HepG2 (cell line): Measurements from ENCODE around the gene NTN5. TPM values are rescaled to one million over a fixed set of nuclear protein-coding genes. Genes with fewer than 3 reads are reported as not detected.
A peak's percentile ranks its signal among the peaks of the same experiment; 100 is the strongest.

Experiments used
- BHLHE40 ChIP-seq: IDR thresholded peaks from 2 replicates; pipeline ENCODE4 v1.6.1; 2011; ENCODE audit warnings: low read length, improper control_type of control experiment
- FOXO1 ChIP-seq: sonication (generic); formaldehyde crosslinking; IDR thresholded peaks from 2 replicates; pipeline ENCODE4 v1.4.0; 2020; ENCODE audit warnings: missing genetic modification reagents
- GABPA ChIP-seq, 2 experiments: IDR thresholded peaks; 2 replicates each; pipeline ENCODE4 v1.6.1; 2011 to 2016; ENCODE audit warnings: low read depth in 2 of 2, low read length in 1 of 2, missing biosample characterization in 1 of 2, missing genetic modification characterization in 1 of 2
- ISL2 ChIP-seq: sonication (generic); formaldehyde crosslinking; IDR thresholded peaks from 2 replicates; pipeline ENCODE4 v1.5.0; 2020; ENCODE audit warnings: missing genetic modification reagents
- KDM2A ChIP-seq: sonication (generic); formaldehyde crosslinking; IDR thresholded peaks from 2 replicates; pipeline ENCODE4 v1.4.0; 2020; ENCODE audit warnings: low read depth, missing genetic modification reagents, borderline replicate concordance
- KLF11 ChIP-seq: IDR thresholded peaks from 2 replicates; pipeline ENCODE4 v1.6.1; 2016; ENCODE audit warnings: missing compliant biosample characterization
- KMT2B ChIP-seq: IDR thresholded peaks from 2 replicates; pipeline ENCODE4 v1.6.1; 2016; ENCODE audit warnings: missing genetic modification reagents, missing compliant biosample characterization
- MAFG ChIP-seq: sonication (generic); formaldehyde crosslinking; IDR thresholded peaks from 2 replicates; pipeline ENCODE4 v1.5.1; 2020; ENCODE audit warnings: mild to moderate bottlenecking, missing genetic modification reagents
- ZNF136 ChIP-seq: sonication (generic); formaldehyde crosslinking; IDR thresholded peaks from 2 replicates; pipeline ENCODE4 v1.8.1; 2022; ENCODE audit warnings: low read depth, mild to moderate bottlenecking, moderate library complexity, missing genetic modification reagents
- ZNF432 ChIP-seq: sonication (generic); formaldehyde crosslinking; IDR thresholded peaks from 2 replicates; pipeline ENCODE4 v1.5.0; 2020; ENCODE audit warnings: missing genetic modification reagents, mild to moderate bottlenecking, borderline replicate concordance
- ZNF772 ChIP-seq: sonication (generic); formaldehyde crosslinking; IDR thresholded peaks from 2 replicates; pipeline ENCODE4 v1.5.0; 2020; ENCODE audit warnings: mild to moderate bottlenecking, missing genetic modification reagents
- polyA plus RNA-seq, 8 experiments: library from polyadenylated mRNA; depleted of rRNA in 3 of 8; stranded (reverse) in 7 of 8; unstranded in 1 of 8; fragments of >200 nt; fragmentation: Illumina TruSeq in 4 of 8; extraction: Trizol in 4 of 8; gene quantifications; 2 replicates each; pipeline versions ENCODE4 v1.2.1 to v1.2.3, GENCODE V29; 2011 to 2016; ENCODE audit warnings: low read depth in 4 of 8, missing spikeins in 1 of 8, mixed read lengths in 1 of 8; ENCODE audit not compliant: insufficient read depth in 1 of 8
- total RNA-seq, 5 experiments: library from RNA; depleted of rRNA; stranded (reverse); fragments of >200 nt; fragmentation: Illumina TruSeq; extraction: Trizol; gene quantifications; 2 replicates each; pipeline ENCODE4 v1.2.3, GENCODE V29; 2016; ENCODE audit warnings: low read depth in 1 of 5
- TF ChIP-seq, protein P1 (sequence below), 2 experiments: sonication (generic) in 1 of 2; formaldehyde crosslinking in 1 of 2; IDR thresholded peaks; 2 replicates each; pipeline versions ENCODE4 v1.4.0 to v1.6.1; 2018 to 2020; ENCODE audit warnings: missing genetic modification reagents in 2 of 2, borderline replicate concordance in 1 of 2, low read depth in 1 of 2, mild to moderate bottlenecking in 1 of 2, missing biosample characterization in 1 of 2
- TF ChIP-seq, protein P2 (sequence below): IDR thresholded peaks from 2 replicates; pipeline ENCODE4 v1.6.1; 2016; ENCODE audit warnings: missing compliant biosample characterization, missing genetic modification reagents, borderline replicate concordance
- TF ChIP-seq, protein P3 (sequence below): sonication (generic); formaldehyde crosslinking; IDR thresholded peaks from 2 replicates; pipeline ENCODE4 v1.4.0; 2020; ENCODE audit warnings: missing genetic modification reagents
- TF ChIP-seq, protein P4 (sequence below): IDR thresholded peaks from 2 replicates; pipeline ENCODE4 v1.6.1; 2016; ENCODE audit warnings: low read depth
- TF ChIP-seq, protein P5 (sequence below), 2 experiments: sonication (generic) in 1 of 2; formaldehyde crosslinking in 1 of 2; IDR thresholded peaks; 2 replicates each; pipeline versions ENCODE4 v1.4.0 to v1.6.1; 2016 to 2020; ENCODE audit warnings: borderline replicate concordance in 1 of 2, low read depth in 1 of 2, mild to moderate bottlenecking in 1 of 2, missing genetic modification reagents in 1 of 2

NTN5 gene
- total and polyA plus RNA-seq, 2 of the 13 experiments (the other 11 are each of a cell fraction or from before 2014, with no cell fraction given), result 0.05 TPM; not detected in 1

DNA sequence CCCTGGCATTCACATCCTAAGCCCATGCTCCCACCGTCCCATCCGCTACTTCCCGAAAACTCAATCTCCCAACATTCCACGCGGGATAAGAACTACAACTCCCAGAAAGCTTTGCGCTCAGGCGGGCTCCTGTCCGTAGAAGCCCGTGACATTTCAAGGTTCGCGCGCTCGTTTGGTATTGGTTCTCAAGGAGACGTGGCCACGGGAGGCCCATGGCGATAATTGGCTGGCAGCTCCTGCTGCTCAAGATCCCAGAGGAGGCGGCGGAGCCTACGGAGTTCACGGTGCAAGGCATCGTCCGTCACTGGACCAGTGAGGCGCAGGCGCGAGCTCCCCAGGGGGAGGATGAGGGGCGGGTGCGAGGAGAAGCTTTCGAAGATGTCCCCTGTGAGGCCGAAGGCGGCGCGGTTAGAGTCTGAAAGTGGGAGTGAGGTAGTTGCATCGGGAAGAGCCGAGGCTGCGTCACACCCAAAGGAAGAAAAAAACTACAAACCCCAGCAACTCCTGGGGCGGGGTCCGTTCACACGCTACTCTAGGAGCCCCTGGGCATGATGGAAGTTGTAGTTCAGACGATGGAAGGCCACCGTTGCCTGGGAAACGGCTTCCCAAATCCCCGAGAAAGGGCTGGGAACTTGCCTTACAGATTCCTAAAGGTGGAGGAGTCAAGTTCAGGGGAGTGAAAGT lies 47.9 kb upstream of the NTN5 start (continued):
- TF ChIP-seq, protein P1, sequence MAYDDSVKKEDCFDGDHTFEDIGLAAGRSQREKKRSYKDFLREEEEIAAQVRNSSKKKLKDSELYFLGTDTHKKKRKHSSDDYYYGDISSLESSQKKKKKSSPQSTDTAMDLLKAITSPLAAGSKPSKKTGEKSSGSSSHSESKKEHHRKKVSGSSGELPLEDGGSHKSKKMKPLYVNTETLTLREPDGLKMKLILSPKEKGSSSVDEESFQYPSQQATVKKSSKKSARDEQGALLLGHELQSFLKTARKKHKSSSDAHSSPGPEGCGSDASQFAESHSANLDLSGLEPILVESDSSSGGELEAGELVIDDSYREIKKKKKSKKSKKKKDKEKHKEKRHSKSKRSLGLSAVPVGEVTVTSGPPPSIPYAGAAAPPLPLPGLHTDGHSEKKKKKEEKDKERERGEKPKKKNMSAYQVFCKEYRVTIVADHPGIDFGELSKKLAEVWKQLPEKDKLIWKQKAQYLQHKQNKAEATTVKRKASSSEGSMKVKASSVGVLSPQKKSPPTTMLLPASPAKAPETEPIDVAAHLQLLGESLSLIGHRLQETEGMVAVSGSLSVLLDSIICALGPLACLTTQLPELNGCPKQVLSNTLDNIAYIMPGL (CRISPR knock-in tag; IDR thresholded peaks at IDR 0.05; ENCODE audit: borderline replicate concordance in 1 of 2, low read depth in 1 of 2), result 0 out of 4 replicates have a peak, but pooled peaks of 1 of the 2 experiments have one; percentile 13
- no peak for TF ChIP-seq GABPA (IDR thresholded peaks at IDR 0.05; ENCODE audit: low read depth, low read length)
- TF ChIP-seq GABPA (CRISPR knock-in tag; IDR thresholded peaks at IDR 0.05; ENCODE audit: low read depth), result peak; percentile 78
- no peak for TF ChIP-seq ZNF772 (CRISPR knock-in tag)
- TF ChIP-seq BHLHE40, result peak; percentile 56
- TF ChIP-seq, protein P2, sequence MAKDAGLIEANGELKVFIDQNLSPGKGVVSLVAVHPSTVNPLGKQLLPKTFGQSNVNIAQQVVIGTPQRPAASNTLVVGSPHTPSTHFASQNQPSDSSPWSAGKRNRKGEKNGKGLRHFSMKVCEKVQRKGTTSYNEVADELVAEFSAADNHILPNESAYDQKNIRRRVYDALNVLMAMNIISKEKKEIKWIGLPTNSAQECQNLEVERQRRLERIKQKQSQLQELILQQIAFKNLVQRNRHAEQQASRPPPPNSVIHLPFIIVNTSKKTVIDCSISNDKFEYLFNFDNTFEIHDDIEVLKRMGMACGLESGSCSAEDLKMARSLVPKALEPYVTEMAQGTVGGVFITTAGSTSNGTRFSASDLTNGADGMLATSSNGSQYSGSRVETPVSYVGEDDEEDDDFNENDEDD (CRISPR knock-in tag), result peak; percentile 100
- no peak for TF ChIP-seq ISL2 (CRISPR knock-in tag)
- TF ChIP-seq KDM2A (CRISPR knock-in tag), result peak; percentile 58; the same call in 1 of the 2 replicates
- TF ChIP-seq ZNF136, result 0 out of 2 replicates have a peak, but pooled peaks have one; percentile 59
- TF ChIP-seq, protein P3, sequence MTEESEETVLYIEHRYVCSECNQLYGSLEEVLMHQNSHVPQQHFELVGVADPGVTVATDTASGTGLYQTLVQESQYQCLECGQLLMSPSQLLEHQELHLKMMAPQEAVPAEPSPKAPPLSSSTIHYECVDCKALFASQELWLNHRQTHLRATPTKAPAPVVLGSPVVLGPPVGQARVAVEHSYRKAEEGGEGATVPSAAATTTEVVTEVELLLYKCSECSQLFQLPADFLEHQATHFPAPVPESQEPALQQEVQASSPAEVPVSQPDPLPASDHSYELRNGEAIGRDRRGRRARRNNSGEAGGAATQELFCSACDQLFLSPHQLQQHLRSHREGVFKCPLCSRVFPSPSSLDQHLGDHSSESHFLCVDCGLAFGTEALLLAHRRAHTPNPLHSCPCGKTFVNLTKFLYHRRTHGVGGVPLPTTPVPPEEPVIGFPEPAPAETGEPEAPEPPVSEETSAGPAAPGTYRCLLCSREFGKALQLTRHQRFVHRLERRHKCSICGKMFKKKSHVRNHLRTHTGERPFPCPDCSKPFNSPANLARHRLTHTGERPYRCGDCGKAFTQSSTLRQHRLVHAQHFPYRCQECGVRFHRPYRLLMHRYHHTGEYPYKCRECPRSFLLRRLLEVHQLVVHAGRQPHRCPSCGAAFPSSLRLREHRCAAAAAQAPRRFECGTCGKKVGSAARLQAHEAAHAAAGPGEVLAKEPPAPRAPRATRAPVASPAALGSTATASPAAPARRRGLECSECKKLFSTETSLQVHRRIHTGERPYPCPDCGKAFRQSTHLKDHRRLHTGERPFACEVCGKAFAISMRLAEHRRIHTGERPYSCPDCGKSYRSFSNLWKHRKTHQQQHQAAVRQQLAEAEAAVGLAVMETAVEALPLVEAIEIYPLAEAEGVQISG (CRISPR knock-in tag), result peak; percentile 82
- peak; percentile 55; the same call in 1 of the 2 replicates for TF ChIP-seq KMT2B (CRISPR knock-in tag)
- TF ChIP-seq, protein P4, sequence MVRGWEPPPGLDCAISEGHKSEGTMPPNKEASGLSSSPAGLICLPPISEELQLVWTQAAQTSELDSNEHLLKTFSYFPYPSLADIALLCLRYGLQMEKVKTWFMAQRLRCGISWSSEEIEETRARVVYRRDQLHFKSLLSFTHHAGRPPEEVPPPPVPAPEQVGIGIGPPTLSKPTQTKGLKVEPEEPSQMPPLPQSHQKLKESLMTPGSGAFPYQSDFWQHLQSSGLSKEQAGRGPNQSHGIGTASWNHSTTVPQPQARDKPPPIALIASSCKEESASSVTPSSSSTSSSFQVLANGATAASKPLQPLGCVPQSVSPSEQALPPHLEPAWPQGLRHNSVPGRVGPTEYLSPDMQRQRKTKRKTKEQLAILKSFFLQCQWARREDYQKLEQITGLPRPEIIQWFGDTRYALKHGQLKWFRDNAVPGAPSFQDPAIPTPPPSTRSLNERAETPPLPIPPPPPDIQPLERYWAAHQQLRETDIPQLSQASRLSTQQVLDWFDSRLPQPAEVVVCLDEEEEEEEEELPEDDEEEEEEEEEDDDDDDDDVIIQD (CRISPR knock-in tag), result peak; percentile 43; the same call in 1 of the 2 replicates
- TF ChIP-seq FOXO1 (CRISPR knock-in tag), result no peak
- TF ChIP-seq ZNF432 (CRISPR knock-in tag), result no peak
- TF ChIP-seq MAFG (CRISPR knock-in tag), result no peak
- peak; percentile 51; the same call in 1 of the 2 replicates for TF ChIP-seq KLF11 (CRISPR knock-in tag)
- TF ChIP-seq, protein P5, sequence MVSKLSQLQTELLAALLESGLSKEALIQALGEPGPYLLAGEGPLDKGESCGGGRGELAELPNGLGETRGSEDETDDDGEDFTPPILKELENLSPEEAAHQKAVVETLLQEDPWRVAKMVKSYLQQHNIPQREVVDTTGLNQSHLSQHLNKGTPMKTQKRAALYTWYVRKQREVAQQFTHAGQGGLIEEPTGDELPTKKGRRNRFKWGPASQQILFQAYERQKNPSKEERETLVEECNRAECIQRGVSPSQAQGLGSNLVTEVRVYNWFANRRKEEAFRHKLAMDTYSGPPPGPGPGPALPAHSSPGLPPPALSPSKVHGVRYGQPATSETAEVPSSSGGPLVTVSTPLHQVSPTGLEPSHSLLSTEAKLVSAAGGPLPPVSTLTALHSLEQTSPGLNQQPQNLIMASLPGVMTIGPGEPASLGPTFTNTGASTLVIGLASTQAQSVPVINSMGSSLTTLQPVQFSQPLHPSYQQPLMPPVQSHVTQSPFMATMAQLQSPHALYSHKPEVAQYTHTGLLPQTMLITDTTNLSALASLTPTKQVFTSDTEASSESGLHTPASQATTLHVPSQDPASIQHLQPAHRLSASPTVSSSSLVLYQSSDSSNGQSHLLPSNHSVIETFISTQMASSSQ (IDR thresholded peaks at IDR 0.05; ENCODE audit: low read depth), result no peak
- TF ChIP-seq, protein P5 (CRISPR knock-in tag; IDR thresholded peaks at IDR 0.05; ENCODE audit: borderline replicate concordance), result 0 out of 2 replicates have a peak, but pooled peaks have one; percentile 32
